KBM-7 (cell line): ENCODE measurements around the gene MRPL53.
"Not testable (repeated sequence)": the region's sequence is repeated elsewhere in the genome, so short reads cannot be mapped to it uniquely, and the experiment has no call there.

ENCODE experiments used
- DNase-seq: peaks from one replicate; pipeline ENCODE4 v3.0.0-alpha.2; 2015
- in situ Hi-C: fragments of 300-500 bp; cut with MboI; formaldehyde crosslinking; loops from 2 replicates; pipeline ENCODE4 v1.14.3; 2020; ENCODE audit warnings: low sequenced_read_pairs, low pct_unique_long_range_greater_than_20kb, mixed read lengths

Gene MRPL53

DNA sequence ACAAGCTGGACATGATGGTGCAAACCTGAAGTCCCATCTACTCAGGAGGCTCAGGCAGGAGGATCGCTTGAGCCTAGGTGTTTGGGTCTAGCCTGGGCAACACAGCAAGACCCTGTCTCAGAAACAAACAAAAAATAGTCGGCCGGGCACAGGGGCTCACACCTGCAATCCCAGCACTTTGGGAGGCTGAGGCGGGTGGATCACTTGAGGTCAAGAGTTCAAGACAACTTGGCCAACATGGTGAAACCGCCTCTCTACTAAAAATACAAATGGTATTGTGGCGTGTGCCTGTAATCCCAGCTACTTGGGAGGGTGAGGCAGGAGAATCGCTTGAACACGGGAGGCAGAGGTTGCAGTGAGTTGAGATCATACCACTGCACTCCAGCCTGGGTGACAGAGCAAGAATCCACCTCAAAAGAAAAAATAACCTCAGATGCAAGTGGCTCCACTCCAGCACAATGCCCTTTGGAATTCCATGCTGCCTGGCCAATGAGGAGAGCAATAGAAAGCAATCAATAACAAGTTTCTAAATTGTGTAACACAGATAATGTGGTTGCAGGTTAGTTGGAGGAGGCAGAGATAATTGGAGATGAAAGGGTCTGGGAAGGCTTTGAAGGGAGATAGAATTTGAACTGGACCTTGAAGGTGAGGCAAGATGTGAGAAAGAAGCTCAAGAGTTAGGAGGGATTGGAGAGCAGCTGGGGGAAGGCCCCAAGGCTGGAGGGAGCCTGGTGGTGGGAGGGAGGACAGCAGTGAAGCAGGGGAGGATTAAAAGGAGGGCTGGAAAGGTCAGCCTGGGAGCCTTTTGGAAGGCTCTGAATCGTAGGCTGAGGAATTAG, 16.4 kb upstream of the MRPL53 start:
- DNase-seq: no peak
- in situ Hi-C loops: loop anchor here (10.0 kb wide), 1 partner anchor 106 kb away; no protein-coding TSS in a partner anchor

DNA sequence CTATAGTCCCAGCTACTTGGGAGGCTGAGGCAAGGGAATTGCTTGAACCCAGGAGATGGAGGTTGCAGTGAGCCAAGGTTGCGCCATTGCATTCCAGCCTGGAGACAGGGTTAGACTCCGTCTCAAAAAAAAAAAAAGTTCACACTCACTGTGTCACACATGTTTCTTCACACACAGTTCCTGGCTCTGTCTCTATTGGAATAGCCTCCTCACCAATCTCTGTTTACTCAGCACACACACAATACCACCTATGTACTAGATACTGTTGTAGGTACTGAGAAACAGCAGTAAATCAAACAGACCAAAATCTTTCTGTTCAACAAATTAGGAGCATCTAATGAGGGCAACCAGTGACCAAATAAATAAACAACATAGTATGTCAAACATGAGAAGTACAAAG, 13.7 kb upstream of the MRPL53 start:
- DNase-seq: no peak
- in situ Hi-C loops: loop anchor here (10.0 kb wide), 1 partner anchor 109 kb away; no protein-coding TSS in a partner anchor

DNA sequence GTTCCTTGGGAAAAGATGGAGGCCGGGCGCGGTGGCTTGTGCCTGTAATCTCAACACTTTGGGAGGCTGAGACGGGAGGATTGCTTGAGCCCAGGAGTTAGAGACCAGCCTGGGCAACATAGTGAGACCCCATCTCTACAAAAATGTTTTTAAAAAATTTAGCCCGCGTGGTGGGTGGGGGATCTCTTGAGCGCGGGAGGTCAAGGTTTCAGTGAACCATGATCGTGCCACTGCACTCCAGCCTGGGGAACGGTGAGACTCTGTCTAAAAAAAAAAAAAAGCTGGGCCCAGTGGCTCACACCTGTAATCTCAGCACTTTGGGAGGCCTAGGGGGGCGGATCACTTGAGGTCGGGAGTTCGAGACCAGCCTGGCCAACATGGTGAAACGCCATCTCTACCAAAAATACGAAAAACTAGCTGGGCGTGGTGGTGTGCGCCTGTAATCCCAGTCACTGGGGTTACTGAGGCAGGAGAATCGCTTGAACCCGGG, 11.2 kb upstream of the MRPL53 start:
- DNase-seq: not testable (repeated sequence)
- in situ Hi-C loops: loop anchor here (10.0 kb wide), 1 partner anchor 111 kb away; no protein-coding TSS in a partner anchor

DNA sequence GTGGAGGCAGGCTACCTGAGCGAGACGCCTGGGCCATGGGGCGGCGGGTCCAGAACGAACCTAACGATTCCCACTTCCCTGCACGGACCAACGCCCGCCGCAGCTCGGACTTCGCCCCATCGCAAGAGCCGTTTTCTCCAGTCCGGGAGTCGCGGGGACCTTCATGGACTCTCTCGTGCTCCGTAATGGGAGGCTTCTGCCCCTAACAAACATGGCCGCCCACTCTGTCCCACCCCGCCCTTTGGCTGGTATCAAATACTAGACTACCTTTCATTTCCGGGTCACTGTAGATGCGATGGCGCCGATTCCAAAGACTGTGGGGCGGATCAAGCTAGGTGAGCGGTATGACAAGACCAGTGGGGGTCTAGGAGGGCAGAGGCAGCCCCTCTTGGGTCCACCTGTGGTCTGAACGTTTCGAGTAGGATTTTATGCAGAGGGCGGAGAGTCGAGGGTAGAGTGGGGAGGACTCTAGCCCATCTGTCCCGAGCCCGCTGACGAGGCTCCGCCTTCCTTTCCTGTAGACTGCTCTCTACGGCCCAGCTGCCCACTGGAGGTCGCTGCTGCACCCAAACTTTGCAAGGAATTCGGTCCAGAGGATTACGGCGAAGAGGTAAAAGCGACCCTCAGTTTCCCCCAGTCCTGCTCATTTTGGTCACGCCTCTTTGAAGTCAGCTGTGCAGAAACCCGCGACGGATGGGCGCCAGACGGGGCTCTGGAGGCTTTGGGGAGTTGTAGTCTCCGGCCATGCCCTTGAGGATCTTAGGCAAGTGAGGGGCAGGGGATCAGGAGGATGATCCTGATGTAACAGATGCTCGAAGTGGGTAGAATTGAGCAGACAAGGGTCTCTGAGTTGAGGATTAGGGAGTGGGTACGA, 10.6 kb upstream of the MRPL53 start, which contains the start of the genes CCDC142 and TTC31:
Gene CCDC142 (minus strand): TSS at position 198 of the 874 bp plus-strand sequence. CDS start 161 bp downstream, at position 37.
Gene TTC31 (plus strand): TSS at position 281 of the 874 bp plus-strand sequence. CDS start 15 bp downstream, at position 296.
- in situ Hi-C loops: loop anchor here (10.0 kb wide), 1 partner anchor 112 kb away; no protein-coding TSS in a partner anchor
- DNase-seq: peak; percentile 96

DNA sequence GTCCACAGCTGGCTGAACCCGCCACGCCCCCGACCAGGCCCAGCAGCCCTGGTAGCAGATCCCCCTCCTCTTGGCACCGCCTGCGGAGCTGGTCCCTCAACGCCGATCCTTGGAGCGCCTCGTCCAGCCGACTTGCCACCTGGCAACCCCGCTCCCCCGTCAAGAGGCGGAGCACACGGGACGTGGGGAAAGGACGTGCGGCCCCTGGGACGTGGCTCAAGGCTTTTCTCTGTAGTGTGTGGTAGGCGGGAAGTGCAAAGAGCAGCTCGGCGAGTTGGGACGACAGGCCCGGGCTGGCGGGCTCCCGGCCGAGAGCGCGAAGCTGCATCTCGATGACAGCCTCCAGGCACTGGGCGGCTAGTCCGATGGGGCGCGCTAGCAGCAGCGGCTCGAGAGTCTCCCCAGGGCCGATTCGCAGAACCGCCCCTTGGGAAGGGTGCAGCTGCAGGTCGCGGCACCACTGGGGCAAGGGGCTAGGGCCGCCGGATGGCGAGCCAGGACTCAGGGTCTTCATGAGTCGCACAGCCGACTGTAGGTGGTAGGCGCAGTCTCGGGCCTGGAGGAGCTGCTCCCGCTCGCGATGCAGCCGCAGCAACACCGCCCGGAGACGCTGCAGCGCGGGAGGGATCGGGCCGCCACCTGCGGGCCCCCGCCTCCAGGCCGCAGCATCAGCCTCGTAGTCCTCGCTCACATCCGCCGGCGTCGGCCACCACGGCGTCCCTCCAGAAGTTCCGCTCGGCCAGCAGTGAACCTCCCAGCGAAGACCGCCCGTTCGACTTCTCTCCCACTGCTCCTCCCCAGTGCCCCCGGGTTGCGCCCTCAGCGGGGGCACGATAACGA, 9.7 kb upstream of the MRPL53 start:
- DNase-seq: no peak
- in situ Hi-C loops: loop anchor here (10.0 kb wide), 1 partner anchor 113 kb away; no protein-coding TSS in a partner anchor

DNA sequence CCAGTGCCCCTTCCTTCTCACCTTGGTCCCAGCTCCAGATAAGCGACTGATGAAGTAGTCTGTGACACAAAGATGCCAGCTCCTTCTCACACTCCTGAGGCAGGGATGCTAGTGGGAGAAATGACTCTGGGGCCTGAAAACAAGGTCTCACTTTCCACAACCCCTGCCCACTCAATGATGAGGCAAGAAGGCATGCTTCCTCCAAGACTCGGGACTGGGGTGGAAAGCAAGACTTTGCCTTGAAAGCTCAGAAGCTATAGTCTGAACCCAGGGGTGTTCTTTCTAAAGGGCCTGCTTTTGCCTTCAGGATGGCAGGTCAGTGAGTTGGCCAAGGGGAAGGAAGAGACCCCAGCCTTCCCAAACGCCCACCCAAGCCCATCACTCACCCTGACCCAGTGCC, 9.0 kb upstream of the MRPL53 start:
- in situ Hi-C loops: loop anchor here (10.0 kb wide), 1 partner anchor 113 kb away; no protein-coding TSS in a partner anchor
- no peak for DNase-seq

DNA sequence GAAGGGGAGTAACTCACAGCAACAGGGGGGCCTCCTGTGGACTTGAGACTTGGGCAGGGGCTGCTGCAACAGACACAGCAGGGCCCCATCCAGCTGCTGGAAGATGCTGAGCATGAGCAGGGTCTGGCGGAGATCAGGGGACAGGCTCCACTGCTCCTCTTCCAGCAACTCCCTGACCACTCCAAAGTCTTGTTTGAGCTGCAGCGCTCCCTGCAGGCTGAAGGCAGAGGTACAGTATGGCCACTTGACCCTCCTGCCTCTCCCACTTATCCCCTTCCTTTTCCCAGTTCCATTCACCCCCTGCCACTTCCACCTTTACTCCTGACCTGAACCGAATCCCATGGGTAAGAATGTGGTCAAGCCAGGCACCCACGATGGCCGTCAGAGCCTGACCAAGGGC, 2.4 kb upstream of the MRPL53 start:
- DNase-seq: no peak
- in situ Hi-C loops: no loop called here

DNA sequence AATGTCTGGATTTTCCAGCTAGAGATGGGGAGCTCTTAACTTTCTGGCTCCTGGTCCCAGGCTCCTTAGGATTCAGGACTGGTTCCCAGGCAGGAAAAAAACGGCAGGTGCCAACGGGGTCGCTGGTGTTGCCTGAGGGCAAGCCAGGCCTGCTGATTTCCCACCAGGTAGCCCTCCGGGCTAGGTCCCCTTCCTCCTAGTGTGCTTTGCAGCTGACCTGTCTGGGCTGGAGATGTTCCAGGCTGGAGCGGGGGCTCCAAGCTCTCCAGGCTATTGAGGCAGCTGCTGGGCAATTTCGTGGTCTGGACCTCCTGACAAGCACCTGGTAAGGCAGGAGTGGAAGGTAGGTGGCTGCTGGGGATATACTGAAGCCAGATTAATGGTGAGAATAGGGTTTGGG, 2.0 kb upstream of the MRPL53 start:
- no peak for DNase-seq
- in situ Hi-C loops: no loop called here

DNA sequence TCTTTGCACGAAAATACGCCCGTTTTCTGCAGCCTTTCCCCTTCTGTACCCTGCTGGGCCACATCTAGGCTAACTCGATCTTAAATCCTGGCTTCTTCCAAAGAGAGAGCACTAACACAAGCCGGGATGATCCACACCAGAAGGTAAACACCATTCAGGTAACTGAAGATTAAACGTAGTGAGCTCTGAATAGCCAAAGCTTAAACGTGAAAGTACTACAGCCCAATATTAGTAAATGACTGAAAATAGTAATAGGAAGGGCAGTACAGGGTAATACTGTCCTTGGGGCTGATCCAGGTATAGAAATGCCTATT, 422 bp upstream of the MRPL53 start:
- DNase-seq: no peak
- in situ Hi-C loops: no loop called here

DNA sequence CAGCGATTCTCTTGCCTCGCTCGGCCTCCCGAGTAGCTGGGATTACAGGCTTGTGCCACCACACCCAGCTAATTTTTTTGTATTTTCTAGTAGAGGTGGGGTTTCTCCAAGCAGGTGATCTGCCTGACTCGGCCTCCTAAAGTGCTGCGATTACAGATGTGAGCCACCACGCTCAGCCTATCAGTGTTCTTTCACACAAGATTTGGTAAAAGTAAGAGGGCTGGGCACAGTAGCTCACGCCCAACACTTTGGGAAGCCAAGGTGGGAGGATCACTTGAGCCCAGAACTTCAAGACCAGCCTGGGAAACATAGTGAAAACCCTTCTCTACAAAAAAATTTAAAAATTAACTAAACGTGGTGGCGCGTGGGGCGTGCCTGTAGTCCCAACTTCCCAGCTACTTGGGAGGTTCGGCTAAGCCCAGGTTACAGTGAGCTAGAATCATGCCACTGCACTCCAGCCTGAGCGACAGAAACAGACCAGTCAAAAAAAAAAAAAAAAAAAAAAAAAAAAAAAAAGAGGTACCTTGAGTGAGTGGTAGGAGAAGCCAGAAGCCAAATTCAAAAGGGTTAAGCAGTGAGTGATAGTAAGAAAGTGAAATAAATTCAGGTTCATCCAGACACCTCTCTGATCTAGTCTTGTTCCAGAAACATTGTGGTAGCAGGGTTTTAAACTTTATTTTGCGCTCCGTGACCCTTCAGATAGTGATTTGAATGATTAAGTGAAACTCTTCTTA, 981 bp downstream of the MRPL53 start:
- in situ Hi-C loops: no loop called here
- DNase-seq: no peak

DNA sequence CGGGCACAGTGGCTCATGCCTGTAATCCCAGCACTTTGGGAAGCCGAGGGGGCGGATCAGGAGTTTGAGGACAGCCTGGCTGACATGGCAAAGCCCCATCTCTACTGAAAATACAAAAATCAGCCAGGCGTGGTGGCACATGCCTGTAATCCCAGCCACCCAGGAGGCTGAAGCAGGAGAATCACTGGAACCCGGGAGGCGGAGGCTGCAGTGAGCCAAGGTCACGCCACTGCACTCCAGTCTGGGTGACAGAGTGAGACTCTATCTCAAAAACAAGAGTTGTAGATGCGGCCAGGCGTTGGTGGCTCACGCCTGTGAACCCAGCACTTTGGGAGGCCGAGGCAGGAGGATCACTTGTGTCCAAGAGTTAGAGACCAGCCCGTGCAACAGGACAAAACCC, 1.7 kb downstream of the MRPL53 start:
- DNase-seq, in situ Hi-C loops: not testable (repeated sequence)

DNA sequence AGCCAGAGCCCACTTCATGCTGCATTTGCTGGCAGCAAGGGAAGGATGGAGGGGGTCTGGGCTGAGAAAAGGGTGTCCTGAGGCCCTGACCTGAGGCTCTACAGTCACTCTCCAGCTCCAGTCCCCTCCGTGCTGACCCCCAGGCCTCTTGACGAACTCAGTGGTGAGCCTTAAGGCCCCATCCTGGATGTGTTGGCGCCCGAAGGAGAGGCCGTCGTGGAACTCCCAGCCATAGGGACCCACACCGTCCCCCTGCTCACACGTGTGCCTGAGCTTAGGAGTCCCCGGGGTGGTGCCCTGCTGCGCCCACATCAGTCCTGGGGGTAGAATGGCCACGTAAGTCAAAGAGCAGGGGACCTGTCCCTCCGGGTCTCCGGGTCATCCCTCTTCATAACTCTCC, 8.1 kb downstream of the MRPL53 start:
- DNase-seq: no peak
- in situ Hi-C loops: no loop called here

DNA sequence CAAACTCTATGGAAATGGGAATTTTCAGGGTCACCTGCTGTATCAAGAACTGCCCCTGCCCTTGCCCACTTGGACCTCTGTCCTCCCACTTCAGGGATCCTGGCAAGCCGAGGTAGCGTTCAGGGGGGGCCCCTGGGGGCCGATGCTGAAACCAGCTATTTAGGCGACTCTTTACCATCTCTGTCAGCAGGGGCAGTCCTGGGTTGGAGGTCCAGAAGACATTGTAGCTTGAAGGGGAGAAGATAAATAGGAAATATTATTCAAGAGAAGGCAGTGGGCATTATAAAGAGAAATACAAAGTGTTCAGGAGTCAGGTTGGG, 9.7 kb downstream of the MRPL53 start:
- in situ Hi-C loops: no loop called here
- DNase-seq: no peak

DNA sequence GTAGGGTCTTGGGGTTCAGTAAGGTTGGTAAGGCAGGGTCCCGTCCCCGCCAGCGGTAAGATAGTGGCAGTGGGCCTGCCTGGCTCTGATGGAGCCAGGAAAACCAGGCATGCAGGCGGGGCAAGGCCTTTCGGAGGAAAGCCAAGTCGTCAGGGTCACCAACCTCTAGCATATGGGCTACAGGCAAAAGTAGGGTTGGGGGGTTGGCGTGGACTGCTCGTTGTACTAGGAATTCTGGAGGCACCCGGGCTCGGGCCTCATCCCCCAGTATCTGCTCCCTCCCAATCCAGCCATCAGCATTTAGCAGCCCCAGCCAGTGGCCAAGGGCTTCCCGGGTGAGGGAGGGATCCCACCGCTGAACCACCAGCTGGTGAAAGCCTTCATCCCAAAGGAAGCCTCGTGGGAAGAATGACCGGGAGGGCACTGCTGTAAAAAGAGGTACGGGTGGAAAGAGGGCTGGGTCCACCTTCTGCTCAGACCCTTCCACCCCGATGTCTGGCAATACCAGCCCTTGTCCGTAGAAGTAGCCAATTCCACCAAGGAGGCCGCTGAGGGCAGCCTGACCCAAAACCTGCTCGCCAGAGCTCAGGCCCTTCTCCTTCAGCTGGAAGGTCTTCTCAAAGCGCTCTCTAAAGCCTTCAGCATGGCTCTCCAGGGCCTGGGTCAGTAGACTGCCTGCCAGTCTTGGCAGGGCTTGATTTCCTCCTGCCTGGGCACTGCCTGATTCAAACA, 10.3 kb downstream of the MRPL53 start:
- in situ Hi-C loops: no loop called here

DNA sequence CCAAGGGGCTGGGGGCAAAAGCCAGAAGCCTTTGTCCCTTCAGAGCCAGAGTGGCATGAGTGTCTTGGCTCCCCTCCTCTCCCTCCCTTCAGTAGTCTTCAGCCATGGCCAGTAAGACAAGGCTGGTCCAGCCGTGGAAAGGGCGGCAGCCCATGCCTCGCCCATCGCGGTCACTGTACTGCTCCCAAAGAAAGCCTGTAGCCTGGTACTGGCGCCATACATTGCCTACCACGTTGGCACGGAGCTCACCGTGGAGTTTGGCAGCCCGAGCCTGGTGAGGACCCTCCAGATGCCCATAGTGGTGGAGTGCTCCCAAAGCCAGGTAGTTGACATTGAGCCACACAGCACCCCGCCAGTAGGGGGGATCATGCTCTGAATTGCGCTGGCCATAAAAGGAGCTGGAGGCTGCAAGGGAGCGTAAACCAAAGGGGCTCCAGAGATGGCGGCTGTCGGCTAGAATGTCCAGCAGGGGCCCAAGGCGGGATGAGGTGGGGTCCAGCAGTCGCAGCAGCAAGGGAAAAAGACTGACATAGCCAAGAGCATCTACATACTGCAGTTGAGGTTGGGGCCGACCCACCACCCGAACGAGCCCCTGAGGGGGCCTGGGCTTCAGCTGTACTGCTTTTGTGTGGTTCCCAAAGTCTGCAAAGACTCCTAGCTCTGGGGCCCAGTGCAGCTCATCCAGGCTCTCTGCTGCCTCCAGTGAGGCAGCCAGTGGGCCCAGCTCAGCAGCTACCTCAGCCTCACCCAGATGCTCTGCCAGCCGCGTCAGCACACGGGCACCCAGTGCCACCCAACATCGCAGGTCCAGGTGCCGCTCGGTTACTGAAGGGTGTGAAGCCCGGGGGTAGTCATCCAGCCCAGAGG, 11.1 kb downstream of the MRPL53 start:
- in situ Hi-C loops: no loop called here
- no peak for DNase-seq

More for the DNA sequence above, 10.3 kb downstream of the MRPL53 start:
- no peak for DNase-seq

DNA sequence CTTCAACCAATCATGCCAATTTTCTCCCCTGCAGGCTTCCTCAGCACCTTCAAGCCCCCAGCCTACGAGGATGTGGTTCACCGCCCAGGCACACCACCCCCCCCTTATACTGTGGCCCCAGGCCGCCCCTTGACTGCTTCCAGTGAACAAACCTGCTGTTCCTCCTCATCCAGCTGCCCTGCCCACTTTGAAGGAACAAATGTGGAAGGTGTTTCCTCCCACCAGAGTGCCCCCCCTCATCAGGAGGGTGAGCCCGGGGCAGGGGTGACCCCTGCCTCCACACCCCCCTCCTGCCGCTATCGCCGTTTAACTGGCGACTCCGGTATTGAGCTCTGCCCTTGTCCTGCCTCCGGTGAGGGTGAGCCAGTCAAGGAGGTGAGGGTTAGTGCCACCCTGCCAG, 12.3 kb downstream of the MRPL53 start:
- in situ Hi-C loops, DNase-seq: not testable (repeated sequence)
